Vagina (tissue), 2 donors: ENCODE data around the gene XPNPEP1.

Experiments used
- POLR2A ChIP-seq, 2 donors: fragments of 450-650 bp; IDR thresholded peaks; one replicate each; pipeline ENCODE4 v1.6.1; 2017; ENCODE audit warnings: antibody characterized with exemption in 2 of 2, mild to moderate bottlenecking in 2 of 2, moderate library complexity in 2 of 2
- POLR2AphosphoS5 ChIP-seq, 2 donors: sonication (generic); formaldehyde crosslinking; IDR thresholded peaks; one replicate each; pipeline ENCODE4 v1.9.0; 2017; ENCODE audit warnings: antibody characterized with exemption in 2 of 2, mild to moderate bottlenecking in 2 of 2, low read depth in 1 of 2; ENCODE audit not compliant: insufficient read depth in 1 of 2

- TF ChIP-seq POLR2AphosphoS5 (IDR thresholded peaks at IDR 0.05; ENCODE audit: insufficient read depth in 1 of 2, low read depth in 1 of 2), result no peak
- no peak for TF ChIP-seq POLR2A (IDR thresholded peaks at IDR 0.05)
Measured at GRCh38 chr10:109940553-109940952, 17.2 kb upstream of the XPNPEP1 start.
